GM12878 (cell line): Measurements from ENCODE around the gene MAGI1. TPM values are rescaled to one million over a fixed set of nuclear protein-coding genes. Genes with fewer than 3 reads are reported as not detected.

Experiments
- ATAC-seq: fragments of 200-7000 bp; cut with Tn5 transposase; 3 replicates; pipeline ENCODE4 v1.9.1; 2020; ENCODE audit warnings: mild to moderate bottlenecking, moderate library complexity
- BruUV-seq: library from RNA; stranded (reverse); fragments of 400-500 nt; replicated peaks from 2 replicates; lab custom pipeline; 2021; lab: Mats Ljungman, UMichigan
- CTCF ChIA-PET: fragments of 300-600 bp; sonication (Branson Sonifier 250); formaldehyde crosslinking; extraction: SDS; loops from one replicate; lab custom pipeline; 2021; ENCODE audit warnings: inconsistent platforms; lab: Yijun Ruan, JAX
- POLR2A ChIA-PET: fragments of 350-600 bp; formaldehyde crosslinking; extraction: SDS; loops from one replicate; lab custom pipeline; 2021; ENCODE audit warnings: inconsistent platforms; lab: Charles Lee
- RAD21 ChIA-PET: fragments of 300-600 bp; sonication (Branson Sonifier 250); formaldehyde crosslinking; loops from one replicate; lab custom pipeline; 2023; ENCODE audit warnings: antibody characterized with exemption; ENCODE audit not compliant: unreplicated experiment; lab: Charles Lee
- SMC1A ChIA-PET: fragments of 300-600 bp; sonication (Branson Sonifier 250); formaldehyde crosslinking; loops from one replicate; lab custom pipeline; 2023; ENCODE audit not compliant: unreplicated experiment, uncharacterized antibody; lab: Charles Lee
- DNase-seq: peaks from one replicate; pipeline ENCODE4 v3.0.0-alpha.2; 2011; ENCODE audit warnings: low read depth, low spot score
- FAIRE-seq: peaks from 3 replicates; lab custom pipeline; 2011; peaks lifted over from hg19 to GRCh38; lab: Jason Lieb, UNC
- H2AFZ ChIP-seq: 2 replicates; pipeline ENCODE4 v1.6.0; 2011; ENCODE audit warnings: low read depth, low read length, control low read depth; ENCODE audit not compliant: control insufficient read depth
- H3K27ac ChIP-seq: 2 replicates; pipeline ENCODE4 v1.5.1; 2011; ENCODE audit warnings: control low read depth; ENCODE audit not compliant: control insufficient read depth, insufficient read depth
- H3K27me3 ChIP-seq, 2 experiments: replicated peaks in 1 of 2; 2 replicates each; pipeline versions ENCODE4 v1.6.0 to v1.6.1; 2011; ENCODE audit warnings: low read length in 1 of 2; ENCODE audit not compliant: control insufficient read depth in 2 of 2, insufficient read depth in 2 of 2
- H3K36me3 ChIP-seq, 2 experiments: 2 replicates each; pipeline ENCODE4 v1.5.1; 2011; ENCODE audit warnings: low read length in 1 of 2; ENCODE audit not compliant: control insufficient read depth in 2 of 2, insufficient read depth in 2 of 2
- H3K4me1 ChIP-seq: 2 replicates; pipeline ENCODE4 v1.6.1; 2011; ENCODE audit warnings: mild to moderate bottlenecking, low read length, moderate library complexity, mixed read lengths; ENCODE audit not compliant: control insufficient read depth, insufficient read depth
- H3K4me2 ChIP-seq: 2 replicates; pipeline ENCODE4 v1.6.0; 2011; ENCODE audit warnings: control low read depth; ENCODE audit not compliant: control insufficient read depth, insufficient read depth
- H3K4me3 ChIP-seq: fragments of 200-600 bp; sonication (generic); 2 replicates; pipeline ENCODE4 v1.5.1; 2016
- H3K79me2 ChIP-seq: 2 replicates; pipeline ENCODE4 v1.6.0; 2011; ENCODE audit warnings: low read length; ENCODE audit not compliant: control insufficient read depth, insufficient read depth
- H3K9ac ChIP-seq: 2 replicates; pipeline ENCODE4 v1.8.0; 2011; ENCODE audit warnings: low read length, control low read depth, mixed read lengths; ENCODE audit not compliant: control insufficient read depth, insufficient read depth
- H3K9me3 ChIP-seq: replicated peaks from 3 replicates; pipeline ENCODE4 v1.5.1; 2011; ENCODE audit warnings: mild to moderate bottlenecking, low read length; ENCODE audit not compliant: control insufficient read depth, insufficient read depth
- H4K20me1 ChIP-seq: 2 replicates; pipeline ENCODE4 v1.6.0; 2011; ENCODE audit not compliant: control insufficient read depth, insufficient read depth
- E2F4 ChIP-seq: IDR thresholded peaks from 2 replicates; pipeline ENCODE4 v1.6.1; 2012; ENCODE audit warnings: low read depth, low read length, improper control_type of control experiment
- ESRRA ChIP-seq: IDR thresholded peaks from 2 replicates; pipeline ENCODE4 v1.6.1; 2012; ENCODE audit warnings: mild to moderate bottlenecking, low read length, improper control_type of control experiment
- FOXK2 ChIP-seq: fragments of 450-650 bp; IDR thresholded peaks from 2 replicates; pipeline ENCODE4 v1.6.1; 2017; ENCODE audit warnings: mild to moderate bottlenecking, moderate library complexity
- NKRF ChIP-seq: fragments of 450-650 bp; conservative IDR thresholded peaks from 2 replicates; pipeline ENCODE4 v1.6.1; 2017; ENCODE audit warnings: mild to moderate bottlenecking, moderate library complexity
- PBX3 ChIP-seq: IDR thresholded peaks from 2 replicates; pipeline ENCODE4 v1.6.1; 2011; ENCODE audit warnings: mild to moderate bottlenecking, low read depth, low read length, moderate library complexity; ENCODE audit not compliant: insufficient replicate concordance
- RUNX3 ChIP-seq: IDR thresholded peaks from 2 replicates; pipeline ENCODE4 v1.6.1; 2012; ENCODE audit warnings: low read length, inconsistent platforms
- SKIL ChIP-seq: fragments of 450-650 bp; IDR thresholded peaks from 2 replicates; pipeline ENCODE4 v1.6.1; 2017; ENCODE audit warnings: mild to moderate bottlenecking, low read depth, inconsistent platforms; ENCODE audit not compliant: poor library complexity, severe bottlenecking
- SUPT20H ChIP-seq: IDR thresholded peaks from 2 replicates; pipeline ENCODE4 v1.6.1; 2011; ENCODE audit warnings: low read depth, mild to moderate bottlenecking, low read length, moderate library complexity, borderline replicate concordance; ENCODE audit not compliant: control insufficient read depth
- ZNF592 ChIP-seq: fragments of 450-650 bp; IDR thresholded peaks from 2 replicates; pipeline ENCODE4 v1.6.1; 2017; ENCODE audit warnings: mild to moderate bottlenecking, moderate library complexity
- WGBS: methylation state at CpG from one replicate; pipeline ENCODE4 v1.1.6; 2016; ENCODE audit warnings: low lambda C conversion rate; ENCODE audit not compliant: insufficient replicate concordance, insufficient coverage; ENCODE audit errors: missing lambda C conversion rate; 5-methylcytosine and 5-hydroxymethylcytosine counted together
- in situ Hi-C: fragments of 300-500 bp; cut with MboI; formaldehyde crosslinking; loops from 9 replicates; pipeline ENCODE4 v1.14.3; 2018; ENCODE audit warnings: mixed read lengths
- intact Hi-C: fragments of 100-400 bp; cut with micrococcal nuclease; formaldehyde crosslinking; loops from one replicate; pipeline ENCODE4 v1.14.2; 2022; ENCODE audit not compliant: unreplicated experiment
- polyA plus RNA-seq, 11 experiments: library from polyadenylated mRNA; depleted of rRNA in 4 of 11; unstranded in 6 of 11; stranded (reverse) in 5 of 11; fragments of >200 nt; fragmentation: Nextera tagmentation in 4 of 11; fragmentation: Illumina TruSeq in 1 of 11; extraction: Ambion mirVana in 4 of 11; extraction: Trizol in 1 of 11; gene quantifications; 1 replicate in 1 of 11; 2 replicates in 10 of 11; pipeline versions ENCODE4 v1.2.1 to v1.2.3, GENCODE V29; 2011 to 2016; ENCODE audit warnings: inconsistent platforms in 2 of 11, missing spikeins in 2 of 11, low read depth in 1 of 11
- total RNA-seq, 4 experiments: library from RNA; depleted of rRNA in 3 of 4; stranded (reverse); fragments of >200 nt in 3 of 4; fragmentation: Illumina TruSeq in 1 of 4; extraction: Trizol in 1 of 4; gene quantifications; 2 replicates each; pipeline versions ENCODE4 v1.2.1 to v1.2.3, GENCODE V29; 2013 to 2021

MAGI1 gene
- total and polyA plus RNA-seq, 10 of the 15 experiments (the other 5 are each of a cell fraction or from before 2014, with no cell fraction given) = 0.02 to 3.3 (median 0.29) TPM; not detected in 1

GRCh38 chr3:65545429-65545828 lies 493.3 kb downstream of the MAGI1 start:
- H3K9me3 ChIP-seq = no peaks in the 10 kb centered on the region
- H3K4me1 ChIP-seq = no peaks in the 10 kb centered on the region
- no TSS peak for BruUV-seq
- H3K4me3 ChIP-seq = no peak overlapping the region
- FAIRE-seq = no peak
- no peak overlapping the region for H3K4me2 ChIP-seq
- H3K27me3 ChIP-seq = no peaks in the 10 kb centered on the region; a peak in 1 of 4 replicates
- 29% methylated on average over 1 of the region's 1 CpG for WGBS
- DNase-seq = no peak
- ChIA-PET SMC1A (no interaction called here), CTCF (no interaction called here), RAD21 (no interaction called here), POLR2A (no interaction called here)
- no peaks in the 10 kb centered on the region for H3K36me3 ChIP-seq
- H3K27ac ChIP-seq = no peak overlapping the region
- no peaks in the 10 kb centered on the region for H4K20me1 ChIP-seq
- no peaks in the 10 kb centered on the region for H3K79me2 ChIP-seq
- no peak overlapping the region for H3K9ac ChIP-seq
- in situ Hi-C loops (no loop called here), intact Hi-C loops (no loop called here)
- ATAC-seq = no peak
- H2AFZ ChIP-seq = no peak overlapping the region
- TF ChIP-seq PBX3 (no peak), ESRRA (no peak), E2F4 (no peak), ZNF592 (no peak), SUPT20H (no peak), FOXK2 (no peak), RUNX3 (no peak), NKRF (no peak), SKIL (no peak)
